Measurements from ENCODE around the gene WAPL.

DNA sequence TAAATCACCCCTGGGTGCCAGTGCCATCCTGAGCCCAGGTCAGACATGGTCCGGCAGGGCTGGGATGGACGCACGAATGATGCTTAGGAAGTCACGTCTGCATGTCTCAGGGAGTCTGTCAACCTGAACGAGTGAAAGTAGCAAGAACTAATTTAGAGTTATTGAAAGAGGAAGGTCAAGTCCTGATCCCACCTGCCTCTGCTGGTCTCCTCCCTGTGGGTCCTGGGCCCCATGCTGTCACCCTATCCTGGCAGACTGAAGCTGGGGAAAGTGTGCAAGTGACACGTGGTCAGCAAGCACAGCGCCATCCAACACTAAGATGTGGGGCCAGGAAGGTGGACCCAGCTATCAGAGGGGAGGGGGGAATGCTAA lies 128.9 kb downstream of the WAPL start:
- TF ChIP-seq, protein P1, sequence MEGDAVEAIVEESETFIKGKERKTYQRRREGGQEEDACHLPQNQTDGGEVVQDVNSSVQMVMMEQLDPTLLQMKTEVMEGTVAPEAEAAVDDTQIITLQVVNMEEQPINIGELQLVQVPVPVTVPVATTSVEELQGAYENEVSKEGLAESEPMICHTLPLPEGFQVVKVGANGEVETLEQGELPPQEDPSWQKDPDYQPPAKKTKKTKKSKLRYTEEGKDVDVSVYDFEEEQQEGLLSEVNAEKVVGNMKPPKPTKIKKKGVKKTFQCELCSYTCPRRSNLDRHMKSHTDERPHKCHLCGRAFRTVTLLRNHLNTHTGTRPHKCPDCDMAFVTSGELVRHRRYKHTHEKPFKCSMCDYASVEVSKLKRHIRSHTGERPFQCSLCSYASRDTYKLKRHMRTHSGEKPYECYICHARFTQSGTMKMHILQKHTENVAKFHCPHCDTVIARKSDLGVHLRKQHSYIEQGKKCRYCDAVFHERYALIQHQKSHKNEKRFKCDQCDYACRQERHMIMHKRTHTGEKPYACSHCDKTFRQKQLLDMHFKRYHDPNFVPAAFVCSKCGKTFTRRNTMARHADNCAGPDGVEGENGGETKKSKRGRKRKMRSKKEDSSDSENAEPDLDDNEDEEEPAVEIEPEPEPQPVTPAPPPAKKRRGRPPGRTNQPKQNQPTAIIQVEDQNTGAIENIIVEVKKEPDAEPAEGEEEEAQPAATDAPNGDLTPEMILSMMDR (conservative IDR thresholded peaks at IDR 0.05; ENCODE audit: low read depth, low read length) = no peak
- TF ChIP-seq EZH2 (IDR thresholded peaks at IDR 0.05; ENCODE audit: borderline replicate concordance, low read depth, low read length, poor library complexity, severe bottlenecking) = no peak
